Mesodermal cell (in vitro differentiated cells): ENCODE data around the gene RASSF5.
A peak's percentile ranks its signal among the peaks of the same experiment; 100 is the strongest.

Experiments used
- H3K27ac ChIP-seq: 2 replicates; pipeline ENCODE4 v1.7.0; 2013; ENCODE audit warnings: mild to moderate bottlenecking, low read depth, low read length, moderate library complexity; ENCODE audit not compliant: severe bottlenecking
- H3K36me3 ChIP-seq: 2 replicates; pipeline ENCODE4 v1.7.1; 2013; ENCODE audit warnings: mild to moderate bottlenecking, low read length, moderate library complexity; ENCODE audit not compliant: control insufficient read depth, insufficient read depth
- H3K4me1 ChIP-seq: one replicate; pipeline ENCODE4 v1.7.1; 2013; ENCODE audit warnings: mild to moderate bottlenecking, low read length; ENCODE audit not compliant: insufficient read depth, control insufficient read depth, poor library complexity, severe bottlenecking
- H3K4me3 ChIP-seq: 2 replicates; pipeline ENCODE4 v1.7.0; 2013; ENCODE audit warnings: low read length, control low read depth, mild to moderate bottlenecking; ENCODE audit not compliant: insufficient read depth, poor library complexity, severe bottlenecking; ENCODE audit errors: extremely low read depth
- H3K9me3 ChIP-seq: 2 replicates; pipeline ENCODE4 v1.7.1; 2013; ENCODE audit warnings: mild to moderate bottlenecking, low read length, moderate library complexity; ENCODE audit not compliant: control insufficient read depth
- WGBS, 2 experiments: methylation state at CpG; one replicate each; pipeline ENCODE4 v1.1.5; 2013; ENCODE audit warnings: missing lambda C conversion rate in 2 of 2; ENCODE audit not compliant: insufficient coverage in 2 of 2; 5-methylcytosine and 5-hydroxymethylcytosine counted together

The RASSF5 gene

GRCh38 chr1:206467915-206468314 is 39.4 kb upstream of the RASSF5 start:
- peaks cover 40% of the 10 kb centered on the region for H3K4me1 ChIP-seq

GRCh38 chr1:206468571-206468970 is 38.8 kb upstream of the RASSF5 start:
- Histone ChIP-seq H3K36me3 (peaks cover 17% of the 10 kb centered on the region), H3K9me3 (no peaks in the 10 kb centered on the region), H3K4me3 (no peak overlapping the region), H3K27ac (no peak overlapping the region), H3K4me1 (peaks cover 45% of the 10 kb centered on the region)
- 85 to 88% methylated on average over 3 of the region's 3 CpGs for WGBS, 2 experiments

More at GRCh38 chr1:206467915-206468314, 39.4 kb upstream of the RASSF5 start:
- Histone ChIP-seq H3K4me3 (no peak overlapping the region), H3K36me3 (peaks cover 24% of the 10 kb centered on the region), H3K9me3 (no peaks in the 10 kb centered on the region), H3K27ac (no peak overlapping the region)
- WGBS, 2 experiments = 80 to 82% methylated on average over 8 to 9 of the region's 9 CpGs

GRCh38 chr1:206469411-206469932 is 37.9 kb upstream of the RASSF5 start:
- Histone ChIP-seq H3K27ac (no peak overlapping the region), H3K9me3 (no peaks in the 10 kb centered on the region), H3K4me1 (peaks cover 42% of the 10 kb centered on the region), H3K4me3 (no peak overlapping the region), H3K36me3 (peaks cover 13% of the 10 kb centered on the region)
- WGBS, 2 experiments = 60 to 100% methylated on average over 1 of the region's 2 CpGs

GRCh38 chr1:206469933-206470691 is 37.2 kb upstream of the RASSF5 start, which contains the start of gene IKBKE:
TSS of gene IKBKE (plus strand) at chr1:206470476. CDS start at chr1:206473228, 2,752 bp downstream.
- Histone ChIP-seq H3K4me3 (peak within 1 kb of the TSS; percentile 62), H3K4me1 (peaks cover 42% of the 10 kb centered on the region), H3K27ac (peak within 1 kb of the TSS; percentile 73), H3K36me3 (peaks cover 15% of the 10 kb centered on the region), H3K9me3 (no peaks in the 10 kb centered on the region)
- 9 to 17% methylated on average over 8 to 9 of the region's 10 CpGs for WGBS, 2 experiments

- Histone ChIP-seq H3K4me3 (peak overlapping the region; percentile 62), H3K4me1 (peaks cover 42% of the 10 kb centered on the region), H3K9me3 (no peaks in the 10 kb centered on the region), H3K36me3 (peaks cover 17% of the 10 kb centered on the region), H3K27ac (peak overlapping the region; percentile 73)
- WGBS, 2 experiments = 0 to 2% methylated on average over 10 to 14 of the region's 18 CpGs
Observed at GRCh38 chr1:206470692-206471414, 36.5 kb upstream of the RASSF5 start.

- H3K27ac ChIP-seq = peak overlapping the region; percentile 73
- peak overlapping the region; percentile 62 for H3K4me3 ChIP-seq
- peaks cover 42% of the 10 kb centered on the region for H3K4me1 ChIP-seq
- H3K36me3 ChIP-seq = peaks cover 23% of the 10 kb centered on the region
- H3K9me3 ChIP-seq = no peaks in the 10 kb centered on the region
- 29 to 41% methylated on average over 6 of the region's 7 CpGs for WGBS, 2 experiments
Observed at GRCh38 chr1:206471415-206471801, 35.9 kb upstream of the RASSF5 start.

GRCh38 chr1:206472024-206472423 is 35.3 kb upstream of the RASSF5 start:
- Histone ChIP-seq H3K4me3 (no peak overlapping the region), H3K4me1 (peaks cover 36% of the 10 kb centered on the region), H3K27ac (peak overlapping the region; percentile 73), H3K9me3 (no peaks in the 10 kb centered on the region), H3K36me3 (peaks cover 28% of the 10 kb centered on the region)
- WGBS, 2 experiments = 79 to 100% methylated on average over 1 to 2 of the region's 2 CpGs

GRCh38 chr1:206472454-206472853 is 34.9 kb upstream of the RASSF5 start:
- Histone ChIP-seq H3K9me3 (no peaks in the 10 kb centered on the region), H3K36me3 (peaks cover 28% of the 10 kb centered on the region), H3K4me1 (peaks cover 32% of the 10 kb centered on the region), H3K27ac (no peak overlapping the region), H3K4me3 (no peak overlapping the region)
- WGBS, 2 experiments = 0 to 17% methylated on average over 1 of the region's 3 CpGs

- Histone ChIP-seq H3K4me1 (peaks cover 31% of the 10 kb centered on the region), H3K9me3 (no peaks in the 10 kb centered on the region), H3K36me3 (peaks cover 28% of the 10 kb centered on the region), H3K4me3 (no peak overlapping the region), H3K27ac (no peak overlapping the region)
- WGBS, 2 experiments = 65 to 66% methylated on average over 5 of the region's 5 CpGs
Observed at GRCh38 chr1:206472886-206473285, 34.4 kb upstream of the RASSF5 start.

GRCh38 chr1:206476058-206476457 is 31.3 kb upstream of the RASSF5 start:
- H3K4me1 ChIP-seq = peaks cover 27% of the 10 kb centered on the region
- no peaks in the 10 kb centered on the region for H3K9me3 ChIP-seq
- peaks cover 34% of the 10 kb centered on the region for H3K36me3 ChIP-seq
- H3K27ac ChIP-seq = no peak overlapping the region
- 94 to 96% methylated on average over 10 to 15 of the region's 17 CpGs for WGBS, 2 experiments
- no peak overlapping the region for H3K4me3 ChIP-seq
